Measurements from ENCODE around the gene DAP.

Gene DAP

GRCh38 chr5:10760921-10761184, 181 bp downstream of the DAP start:
- DNase-seq (ENCODE audit: low read depth), result no peak
- TF ChIP-seq CTCF (IDR thresholded peaks at IDR 0.05; ENCODE audit: low read depth, low read length, missing control alignments), result no peak

GRCh38 chr5:10760096-10760920, 726 bp downstream of the DAP start:
- DNase-seq (ENCODE audit: low read depth), result no peak
- H3K4me3 ChIP-seq (ENCODE audit: low read depth, low read length), result peak overlapping the region; percentile 76
- no peak for TF ChIP-seq CTCF (IDR thresholded peaks at IDR 0.05; ENCODE audit: low read depth, low read length, missing control alignments)

More at GRCh38 chr5:10760921-10761184, 181 bp downstream of the DAP start:
- peak overlapping the region; percentile 76 for H3K4me3 ChIP-seq (ENCODE audit: low read depth, low read length)

GRCh38 chr5:10759111-10759510, 1.9 kb downstream of the DAP start:
- TF ChIP-seq CTCF (IDR thresholded peaks at IDR 0.05; ENCODE audit: low read depth, low read length, missing control alignments), result no peak
- no peak for DNase-seq (ENCODE audit: low read depth)
- peak overlapping the region; percentile 76; the same call in 1 of the 2 replicates for H3K4me3 ChIP-seq (ENCODE audit: low read depth, low read length)

GRCh38 chr5:10757922-10758555, 3.0 kb downstream of the DAP start:
- TF ChIP-seq CTCF (IDR thresholded peaks at IDR 0.05; ENCODE audit: low read depth, low read length, missing control alignments), result no peak
- DNase-seq (ENCODE audit: low read depth), result no peak
- H3K4me3 ChIP-seq (ENCODE audit: low read depth, low read length), result peak overlapping the region; percentile 13

- DNase-seq (ENCODE audit: low read depth), result no peak
- TF ChIP-seq CTCF (IDR thresholded peaks at IDR 0.05; ENCODE audit: low read depth, low read length, missing control alignments), result no peak
- H3K4me3 ChIP-seq (ENCODE audit: low read depth, low read length), result no peak overlapping the region
Observed at GRCh38 chr5:10757043-10757442, 4.0 kb downstream of the DAP start.

GRCh38 chr5:10756549-10756948, 4.5 kb downstream of the DAP start:
- TF ChIP-seq CTCF (IDR thresholded peaks at IDR 0.05; ENCODE audit: low read depth, low read length, missing control alignments), result no peak
- DNase-seq (ENCODE audit: low read depth), result no peak
- H3K4me3 ChIP-seq (ENCODE audit: low read depth, low read length), result no peak overlapping the region

- DNase-seq (ENCODE audit: low read depth), result no peak
- no peak overlapping the region for H3K4me3 ChIP-seq (ENCODE audit: low read depth, low read length)
- TF ChIP-seq CTCF (IDR thresholded peaks at IDR 0.05; ENCODE audit: low read depth, low read length, missing control alignments), result no peak
Observed at GRCh38 chr5:10753178-10753577, 7.9 kb downstream of the DAP start.
